ENCODE measurements around the gene PA2G4. TPM values are rescaled to one million over a fixed set of nuclear protein-coding genes. Genes with fewer than 3 reads are reported as not detected.

Gene PA2G4
- total RNA-seq, 1 donor from 2014 or later, result 130 TPM

GRCh38 chr12:56160193-56160763 is 55.9 kb downstream of the PA2G4 start:
- no peaks in the 10 kb centered on the region for H3K27me3 Mint-ChIP-seq (ENCODE audit: low read depth, unreplicated experiment)
- H3K27ac ChIP-seq (ENCODE audit: low read depth, low read length), result peak overlapping the region; percentile 95
- no peaks in the 10 kb centered on the region for H3K9me3 ChIP-seq (ENCODE audit: insufficient read depth, low read depth, low read length)

GRCh38 chr12:56160894-56161689 is 56.7 kb downstream of the PA2G4 start:
- Histone ChIP-seq H3K27me3 (ENCODE audit: insufficient read depth, low read length) (no peaks in the 10 kb centered on the region), H3K4me1 (ENCODE audit: insufficient read depth, low read length) (peaks cover 33% of the 10 kb centered on the region), H3K36me3 (ENCODE audit: insufficient read depth, low read length) (peaks cover 47% of the 10 kb centered on the region), H3K9me3 (ENCODE audit: insufficient read depth, low read depth, low read length) (no peaks in the 10 kb centered on the region), H3K9ac (ENCODE audit: low read length) (peak overlapping the region; percentile 99), H3K79me2 (ENCODE audit: insufficient read depth, low read length) (peaks cover 44% of the 10 kb centered on the region), H4K20me1 (ENCODE audit: insufficient read depth, low read length) (peaks cover 72% of the 10 kb centered on the region), H3K4me2 (ENCODE audit: low read length) (peak overlapping the region; percentile 99), H2AFZ (ENCODE audit: low read depth, low read length) (no peak overlapping the region), H3K4me3 (ENCODE audit: insufficient read depth, low read depth, low read length) (peak overlapping the region; percentile 99), H3K27ac (ENCODE audit: low read depth, low read length) (peak overlapping the region; percentile 54)
- FAIRE-seq, result no peak
- TF ChIP-seq EZH2 (IDR thresholded peaks at IDR 0.05; ENCODE audit: insufficient read depth, low read length), result no peak
- TF ChIP-seq CTCF (IDR thresholded peaks at IDR 0.05; ENCODE audit: insufficient read depth, low read depth, low read length), result no peak
- H3K9me3 Mint-ChIP-seq (ENCODE audit: unreplicated experiment), result no peaks in the 10 kb centered on the region
- no peak for DNase-seq (ENCODE audit: low read depth)
- peaks cover 17% of the 10 kb centered on the region for H3K4me1 Mint-ChIP-seq (ENCODE audit: low read depth, unreplicated experiment)
- peak overlapping the region; percentile 91 for H3K4me3 Mint-ChIP-seq (ENCODE audit: unreplicated experiment)
- peaks cover 44% of the 10 kb centered on the region for H3K36me3 Mint-ChIP-seq (ENCODE audit: low read depth, unreplicated experiment)
- peak overlapping the region; percentile 81 for H3K27ac Mint-ChIP-seq (ENCODE audit: unreplicated experiment)
- no peaks in the 10 kb centered on the region for H3K27me3 Mint-ChIP-seq (ENCODE audit: low read depth, unreplicated experiment)

More at GRCh38 chr12:56160193-56160763, 55.9 kb downstream of the PA2G4 start:
- H3K27ac Mint-ChIP-seq (ENCODE audit: unreplicated experiment), result peak overlapping the region; percentile 70
- no peak for FAIRE-seq
- H3K27me3 ChIP-seq (ENCODE audit: insufficient read depth, low read length), result no peaks in the 10 kb centered on the region
- H3K4me2 ChIP-seq (ENCODE audit: low read length), result peak overlapping the region; percentile 99
- peaks cover 45% of the 10 kb centered on the region for H3K36me3 ChIP-seq (ENCODE audit: insufficient read depth, low read length)
- no peaks in the 10 kb centered on the region for H3K9me3 Mint-ChIP-seq (ENCODE audit: unreplicated experiment)
- H4K20me1 ChIP-seq (ENCODE audit: insufficient read depth, low read length), result peaks cover 66% of the 10 kb centered on the region
- no peak for DNase-seq (ENCODE audit: low read depth)
- H3K79me2 ChIP-seq (ENCODE audit: insufficient read depth, low read length), result peaks cover 44% of the 10 kb centered on the region
- H3K36me3 Mint-ChIP-seq (ENCODE audit: low read depth, unreplicated experiment), result peaks cover 47% of the 10 kb centered on the region
- no peak overlapping the region for H2AFZ ChIP-seq (ENCODE audit: low read depth, low read length)
- peak overlapping the region; percentile 99 for H3K9ac ChIP-seq (ENCODE audit: low read length)
- peak overlapping the region; percentile 91 for H3K4me3 Mint-ChIP-seq (ENCODE audit: unreplicated experiment)
- peaks cover 17% of the 10 kb centered on the region for H3K4me1 Mint-ChIP-seq (ENCODE audit: low read depth, unreplicated experiment)
- no peak for TF ChIP-seq CTCF (IDR thresholded peaks at IDR 0.05; ENCODE audit: insufficient read depth, low read depth, low read length)
- peak overlapping the region; percentile 99 for H3K4me3 ChIP-seq (ENCODE audit: insufficient read depth, low read depth, low read length)
- H3K4me1 ChIP-seq (ENCODE audit: insufficient read depth, low read length), result peaks cover 33% of the 10 kb centered on the region
